Prostate gland (tissue), 2 donors: ENCODE results near the gene PSRC1.

ENCODE experiments used
- POLR2A ChIP-seq: fragments of 450-650 bp; IDR thresholded peaks from one replicate; pipeline ENCODE4 v1.6.1; 2016; ENCODE audit warnings: antibody characterized with exemption, mild to moderate bottlenecking
- TF ChIP-seq, protein P1 (sequence below), 4 experiments: fragments of 200-600 bp in 2 of 4; fragments of 450-650 bp in 2 of 4; sonication (generic) in 2 of 4; IDR thresholded peaks; 1 replicate in 3 of 4; 2 replicates in 1 of 4; pipeline ENCODE4 v1.5.1; 2016 to 2019; ENCODE audit warnings: antibody characterized with exemption in 4 of 4, mild to moderate bottlenecking in 2 of 4, moderate library complexity in 2 of 4

DNA sequence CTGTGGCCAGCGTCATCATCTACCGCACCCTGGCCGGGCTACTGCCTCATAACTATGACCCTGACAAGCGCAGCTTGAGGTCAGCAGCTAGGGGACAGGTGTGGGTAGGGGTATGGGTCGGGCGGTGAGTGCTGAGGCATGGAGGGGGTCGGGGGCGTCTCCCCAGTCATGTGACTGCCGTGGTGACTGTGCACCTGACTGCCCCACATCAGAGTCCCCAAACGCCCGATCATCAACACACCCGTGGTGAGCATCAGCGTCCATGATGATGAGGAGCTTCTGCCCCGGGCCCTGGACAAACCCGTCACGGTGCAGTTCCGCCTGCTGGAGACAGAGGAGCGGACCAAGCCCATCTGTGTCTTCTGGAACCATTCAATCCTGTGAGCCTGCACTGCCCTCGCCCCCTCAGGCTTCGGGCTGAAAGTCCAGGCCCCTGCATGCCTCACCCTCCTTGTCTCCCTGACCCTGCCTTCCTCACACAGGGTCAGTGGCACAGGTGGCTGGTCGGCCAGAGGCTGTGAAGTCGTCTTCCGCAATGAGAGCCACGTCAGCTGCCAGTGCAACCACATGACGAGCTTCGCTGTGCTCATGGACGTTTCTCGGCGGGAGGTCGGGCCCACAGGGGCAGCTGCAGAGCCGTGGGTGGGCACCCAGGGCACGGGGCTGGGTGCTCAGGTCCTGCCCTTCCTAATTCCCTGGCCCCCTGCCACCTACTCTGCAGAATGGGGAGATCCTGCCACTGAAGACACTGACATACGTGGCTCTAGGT is 13.5 kb downstream of the PSRC1 start:
- TF ChIP-seq, protein P1, sequence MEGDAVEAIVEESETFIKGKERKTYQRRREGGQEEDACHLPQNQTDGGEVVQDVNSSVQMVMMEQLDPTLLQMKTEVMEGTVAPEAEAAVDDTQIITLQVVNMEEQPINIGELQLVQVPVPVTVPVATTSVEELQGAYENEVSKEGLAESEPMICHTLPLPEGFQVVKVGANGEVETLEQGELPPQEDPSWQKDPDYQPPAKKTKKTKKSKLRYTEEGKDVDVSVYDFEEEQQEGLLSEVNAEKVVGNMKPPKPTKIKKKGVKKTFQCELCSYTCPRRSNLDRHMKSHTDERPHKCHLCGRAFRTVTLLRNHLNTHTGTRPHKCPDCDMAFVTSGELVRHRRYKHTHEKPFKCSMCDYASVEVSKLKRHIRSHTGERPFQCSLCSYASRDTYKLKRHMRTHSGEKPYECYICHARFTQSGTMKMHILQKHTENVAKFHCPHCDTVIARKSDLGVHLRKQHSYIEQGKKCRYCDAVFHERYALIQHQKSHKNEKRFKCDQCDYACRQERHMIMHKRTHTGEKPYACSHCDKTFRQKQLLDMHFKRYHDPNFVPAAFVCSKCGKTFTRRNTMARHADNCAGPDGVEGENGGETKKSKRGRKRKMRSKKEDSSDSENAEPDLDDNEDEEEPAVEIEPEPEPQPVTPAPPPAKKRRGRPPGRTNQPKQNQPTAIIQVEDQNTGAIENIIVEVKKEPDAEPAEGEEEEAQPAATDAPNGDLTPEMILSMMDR (IDR thresholded peaks at IDR 0.05), result no peak
- TF ChIP-seq POLR2A, result no peak
